Dedifferentiated amniotic fluid mesenchymal stem cell (primary cell): ENCODE measurements around the gene ABCC2.
A peak's percentile ranks its signal among the peaks of the same experiment; 100 is the strongest.
"Not testable (repeated sequence)": the region's sequence is repeated elsewhere in the genome, so short reads cannot be mapped to it uniquely, and the experiment has no call there.

Experiments
- DNase-seq: peaks from one replicate; pipeline ENCODE4 v3.0.0-alpha.2; 2016; ENCODE audit errors: extremely low spot score

ABCC2 gene

DNA sequence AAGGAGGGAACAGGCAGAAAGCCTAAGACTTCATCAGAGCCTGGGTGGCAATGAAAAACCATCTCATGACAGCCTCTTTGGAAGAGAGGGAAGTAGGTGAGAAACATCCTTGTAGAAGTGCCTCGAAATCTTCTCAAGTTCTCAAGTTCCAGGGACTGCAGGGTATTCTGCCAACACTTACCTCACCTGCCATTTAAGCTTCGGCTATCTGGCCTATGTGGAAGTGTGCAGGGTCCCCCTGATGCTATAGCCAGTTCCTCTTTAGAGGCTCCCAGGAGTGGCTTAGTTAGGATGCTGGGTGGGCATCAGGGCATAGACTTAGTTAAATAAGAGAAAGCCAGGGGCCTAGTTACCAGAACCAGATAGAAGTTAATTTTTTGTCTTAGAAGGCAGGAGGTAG is 27.0 kb downstream of the ABCC2 start:
- DNase-seq = no peak

GRCh38 chr10:99809931-99810615 is 27.6 kb downstream of the ABCC2 start:
- no peak for DNase-seq

GRCh38 chr10:99812177-99812576 is 29.7 kb downstream of the ABCC2 start:
- no peak for DNase-seq

- DNase-seq = no peak
These were observed 31.7 kb downstream of the ABCC2 start for GRCh38 chr10:99814143-99814542.

DNA sequence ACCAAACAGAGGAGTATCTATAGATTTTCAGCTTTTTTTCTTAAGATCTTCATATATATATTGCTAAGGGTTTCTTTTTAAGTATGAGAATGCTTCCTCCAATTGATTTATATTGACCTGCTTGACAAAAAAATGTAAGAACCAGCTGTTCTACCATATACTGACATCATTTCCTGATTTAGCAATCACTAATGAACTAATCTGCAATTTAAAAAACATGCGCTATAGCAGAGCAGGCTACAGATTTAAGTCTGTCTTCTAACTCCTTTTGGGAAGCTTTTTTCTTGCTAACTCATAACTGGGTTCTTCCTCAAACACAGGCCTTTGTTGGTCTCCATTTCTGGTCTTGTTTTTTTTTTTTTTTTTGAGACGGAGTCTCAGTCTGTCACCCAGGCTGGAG is 33.2 kb downstream of the ABCC2 start:
- no peak for DNase-seq

GRCh38 chr10:99827936-99828335 is 45.5 kb downstream of the ABCC2 start:
- DNase-seq = no peak

DNA sequence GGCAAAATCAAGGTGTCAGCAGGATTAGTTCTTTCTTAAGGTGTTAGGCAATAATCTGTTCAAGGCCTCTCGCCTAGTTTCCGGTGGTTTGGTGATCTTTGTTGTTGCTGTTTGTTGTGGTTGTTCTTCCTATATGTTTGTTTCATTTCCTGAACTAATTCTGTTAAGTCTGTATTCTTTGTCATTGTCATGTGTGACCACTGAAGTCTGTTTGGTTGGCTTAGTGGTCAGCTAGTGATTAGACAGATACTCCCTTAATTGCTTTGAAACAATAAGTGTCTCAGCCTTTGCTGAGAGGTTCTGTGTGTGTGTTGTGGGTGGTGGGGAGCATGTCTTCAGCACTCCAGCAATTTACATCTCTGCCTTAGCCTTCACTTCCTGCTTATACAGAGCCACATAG is 46.0 kb downstream of the ABCC2 start:
- DNase-seq = no peak

DNA sequence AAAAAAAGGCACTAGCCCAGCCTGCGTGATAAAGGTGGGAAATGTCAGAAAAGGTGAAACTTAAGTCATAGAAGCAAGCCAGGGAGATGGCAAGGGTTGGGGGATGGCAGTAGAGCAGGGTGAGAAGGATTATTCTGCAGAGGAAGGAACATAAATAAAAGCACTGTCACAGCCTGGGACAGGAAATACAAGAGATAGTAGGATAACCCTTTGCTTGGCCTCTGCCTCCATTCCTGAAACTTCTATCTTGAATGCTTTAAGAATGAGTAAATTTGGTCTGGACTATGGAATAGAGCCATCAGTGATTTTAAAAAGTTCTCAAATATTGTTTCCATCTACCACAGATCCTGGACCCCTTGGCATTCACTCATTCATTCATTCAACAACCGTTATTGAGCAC is 50.0 kb downstream of the ABCC2 start:
- no peak for DNase-seq

GRCh38 chr10:99834410-99834809 is 52.0 kb downstream of the ABCC2 start:
- DNase-seq = no peak

- DNase-seq = no peak
These were observed 53.5 kb downstream of the ABCC2 start for GRCh38 chr10:99835947-99836346.

- no peak for DNase-seq
These were observed 54.3 kb downstream of the ABCC2 start for GRCh38 chr10:99836711-99837110.

DNA sequence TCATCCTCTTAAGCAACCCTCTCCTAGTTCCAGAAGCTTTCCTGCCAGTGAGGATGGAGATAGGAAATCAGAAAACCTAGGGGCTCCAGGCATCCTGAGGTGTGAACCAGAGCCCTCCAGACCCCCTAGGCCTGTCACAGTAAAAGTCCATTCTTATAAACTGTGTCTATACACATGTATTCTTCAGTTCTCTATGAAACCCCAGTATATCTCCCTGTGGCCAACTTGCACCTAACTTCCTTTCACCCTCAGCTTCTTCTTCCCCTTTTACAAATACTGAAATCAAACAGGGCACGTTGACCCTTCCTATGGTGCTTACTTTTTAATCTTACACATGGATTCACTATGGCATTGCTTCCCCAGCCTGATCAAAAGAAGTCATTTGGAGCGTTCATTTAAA is 58.4 kb downstream of the ABCC2 start:
- DNase-seq = not testable (repeated sequence)

DNA sequence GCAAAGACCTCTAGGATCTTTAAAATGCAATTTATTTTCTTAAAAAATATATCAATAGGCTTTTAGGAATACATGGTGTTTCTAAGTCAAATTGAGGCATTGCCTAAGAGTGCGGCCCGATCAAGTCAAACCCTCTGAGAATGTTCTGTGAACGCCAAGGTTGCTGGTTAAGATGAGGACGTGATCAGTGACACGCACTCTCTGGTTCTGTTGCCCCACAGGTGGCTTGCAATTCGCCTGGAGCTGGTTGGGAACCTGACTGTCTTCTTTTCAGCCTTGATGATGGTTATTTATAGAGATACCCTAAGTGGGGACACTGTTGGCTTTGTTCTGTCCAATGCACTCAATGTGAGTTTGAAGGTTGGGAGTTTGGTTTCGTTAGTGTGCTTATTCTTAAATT is 59.3 kb downstream of the ABCC2 start:
- DNase-seq = no peak

DNA sequence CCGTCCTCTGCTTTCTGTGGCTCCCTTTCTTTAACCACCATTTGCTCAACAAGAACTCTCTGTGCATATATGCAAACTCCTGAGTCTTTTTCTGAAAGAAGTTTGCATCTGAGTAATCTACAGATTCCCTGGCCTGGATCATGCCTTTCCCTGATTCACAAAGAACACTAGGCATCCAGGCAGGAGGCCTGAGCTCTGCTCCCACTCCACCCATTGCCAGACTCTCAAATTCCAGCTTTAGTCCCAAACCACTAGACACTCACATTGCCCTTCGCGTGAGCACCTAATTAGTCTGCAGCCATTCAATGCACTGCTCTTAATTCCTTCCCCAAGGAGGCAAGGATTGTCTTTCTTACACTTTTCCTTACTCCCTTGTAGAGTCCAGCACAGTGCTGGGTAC is 60.9 kb downstream of the ABCC2 start:
- DNase-seq = no peak

- no peak for DNase-seq
These were observed 62.1 kb downstream of the ABCC2 start for GRCh38 chr10:99844433-99844955.

DNA sequence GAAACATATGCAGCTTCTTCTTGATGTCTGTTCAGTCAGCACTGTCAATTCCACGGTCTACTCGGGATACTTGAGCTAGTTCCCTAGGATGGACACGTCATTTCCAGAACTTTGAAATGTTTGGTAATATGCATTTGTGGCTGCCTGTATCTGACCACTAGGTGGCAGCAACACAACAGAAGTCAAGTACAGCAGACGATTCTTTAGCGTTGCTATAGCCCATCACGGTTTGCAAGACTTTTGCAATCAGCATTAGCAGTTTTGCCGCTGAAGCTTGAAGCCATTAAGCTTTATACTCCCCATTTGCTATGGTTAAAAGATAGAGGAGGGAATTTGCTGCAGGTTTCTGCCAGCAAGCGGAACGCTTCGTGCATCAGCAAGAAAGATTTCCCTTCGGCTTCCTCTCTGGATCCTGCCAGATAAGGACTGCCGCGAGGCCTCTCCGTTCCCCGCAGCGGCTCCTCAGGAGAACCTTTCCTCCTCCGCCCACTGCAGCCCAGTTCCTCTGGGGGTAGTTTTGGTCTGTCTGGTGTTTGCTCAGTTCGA is 63.5 kb downstream of the ABCC2 start:
- peak; percentile 89 for DNase-seq

- DNase-seq = no peak
These were observed 66.6 kb downstream of the ABCC2 start for GRCh38 chr10:99849057-99849456.

DNA sequence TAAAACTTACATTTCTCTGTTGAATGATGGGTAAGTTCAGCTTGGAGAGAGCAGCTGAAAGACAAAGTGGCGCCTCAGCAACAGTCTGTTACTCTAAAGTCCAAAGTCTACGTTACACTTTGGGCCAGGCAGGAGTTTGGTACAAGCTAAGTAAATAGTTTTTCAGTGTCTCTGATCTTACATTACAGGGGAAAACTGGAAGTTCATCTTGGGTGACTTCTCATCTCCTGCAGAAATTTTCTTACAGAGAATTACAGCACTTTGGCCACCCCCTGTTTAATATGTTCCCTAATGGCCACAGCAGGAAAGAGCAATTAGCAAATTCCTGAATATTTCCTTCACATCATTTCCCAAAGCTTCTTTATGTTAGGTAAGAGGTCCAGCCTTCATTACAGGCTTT is 67.1 kb downstream of the ABCC2 start:
- no peak for DNase-seq

- DNase-seq = no peak
These were observed 67.8 kb downstream of the ABCC2 start for GRCh38 chr10:99850021-99850766.

GRCh38 chr10:99850767-99851340 is 68.4 kb downstream of the ABCC2 start:
- no peak for DNase-seq

DNA sequence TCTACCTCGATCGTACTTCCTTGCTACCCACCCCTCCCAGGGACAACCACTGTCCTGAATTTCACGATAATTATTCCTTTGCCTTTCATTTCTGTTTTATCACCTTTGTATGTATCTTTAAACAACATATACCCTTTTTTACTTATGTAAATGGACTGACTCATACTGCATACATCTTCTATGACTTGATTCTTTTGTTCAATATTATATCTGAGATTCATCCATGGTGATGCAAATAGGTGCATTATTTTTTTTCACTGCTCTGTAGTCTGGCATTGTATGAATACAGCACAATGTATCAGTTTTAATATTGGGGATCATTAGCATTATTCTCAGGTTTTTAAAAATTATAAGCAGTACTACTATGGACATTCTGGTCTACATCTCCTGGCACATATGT is 69.4 kb downstream of the ABCC2 start:
- DNase-seq = no peak

- no peak for DNase-seq
These were observed 70.2 kb downstream of the ABCC2 start for GRCh38 chr10:99852481-99853213.
